Measurements from ENCODE around the gene OR51B6.

DNA sequence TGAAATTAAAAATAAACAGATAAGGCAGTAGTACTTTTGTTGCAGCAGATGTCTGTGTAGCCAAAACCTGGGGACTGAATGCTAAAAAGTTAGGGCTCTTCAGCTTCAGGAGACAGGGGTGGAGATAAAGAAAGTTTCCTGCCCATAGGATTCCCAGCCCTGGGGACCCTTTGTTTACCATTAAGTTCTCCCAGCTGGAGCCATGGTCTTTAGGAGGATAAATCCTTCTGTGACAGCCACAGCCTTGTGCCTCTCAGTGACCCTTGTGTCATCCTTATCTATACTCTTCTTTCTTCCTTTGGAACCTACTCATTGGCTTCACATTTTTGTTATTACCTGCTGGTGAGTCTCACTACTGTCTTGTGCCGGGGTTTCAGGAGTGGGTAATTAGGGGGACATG is 32.3 kb downstream of the OR51B6 start, which contains the start of gene OR51M1:
- TF ChIP-seq, protein P1, sequence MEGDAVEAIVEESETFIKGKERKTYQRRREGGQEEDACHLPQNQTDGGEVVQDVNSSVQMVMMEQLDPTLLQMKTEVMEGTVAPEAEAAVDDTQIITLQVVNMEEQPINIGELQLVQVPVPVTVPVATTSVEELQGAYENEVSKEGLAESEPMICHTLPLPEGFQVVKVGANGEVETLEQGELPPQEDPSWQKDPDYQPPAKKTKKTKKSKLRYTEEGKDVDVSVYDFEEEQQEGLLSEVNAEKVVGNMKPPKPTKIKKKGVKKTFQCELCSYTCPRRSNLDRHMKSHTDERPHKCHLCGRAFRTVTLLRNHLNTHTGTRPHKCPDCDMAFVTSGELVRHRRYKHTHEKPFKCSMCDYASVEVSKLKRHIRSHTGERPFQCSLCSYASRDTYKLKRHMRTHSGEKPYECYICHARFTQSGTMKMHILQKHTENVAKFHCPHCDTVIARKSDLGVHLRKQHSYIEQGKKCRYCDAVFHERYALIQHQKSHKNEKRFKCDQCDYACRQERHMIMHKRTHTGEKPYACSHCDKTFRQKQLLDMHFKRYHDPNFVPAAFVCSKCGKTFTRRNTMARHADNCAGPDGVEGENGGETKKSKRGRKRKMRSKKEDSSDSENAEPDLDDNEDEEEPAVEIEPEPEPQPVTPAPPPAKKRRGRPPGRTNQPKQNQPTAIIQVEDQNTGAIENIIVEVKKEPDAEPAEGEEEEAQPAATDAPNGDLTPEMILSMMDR (IDR thresholded peaks at IDR 0.05), result no peak
- no peak for TF ChIP-seq EP300 (IDR thresholded peaks at IDR 0.05)
- TF ChIP-seq POLR2A (IDR thresholded peaks at IDR 0.05), result no peak
